GM12801 (cell line): ENCODE measurements around the gene NUP210.

Source experiments
- TF ChIP-seq, protein P1 (sequence below): IDR thresholded peaks from one replicate; pipeline ENCODE4 v1.5.1; 2011; ENCODE audit warnings: control low read depth; ENCODE audit not compliant: insufficient read length; ENCODE audit errors: extremely low read depth

The NUP210 gene

DNA sequence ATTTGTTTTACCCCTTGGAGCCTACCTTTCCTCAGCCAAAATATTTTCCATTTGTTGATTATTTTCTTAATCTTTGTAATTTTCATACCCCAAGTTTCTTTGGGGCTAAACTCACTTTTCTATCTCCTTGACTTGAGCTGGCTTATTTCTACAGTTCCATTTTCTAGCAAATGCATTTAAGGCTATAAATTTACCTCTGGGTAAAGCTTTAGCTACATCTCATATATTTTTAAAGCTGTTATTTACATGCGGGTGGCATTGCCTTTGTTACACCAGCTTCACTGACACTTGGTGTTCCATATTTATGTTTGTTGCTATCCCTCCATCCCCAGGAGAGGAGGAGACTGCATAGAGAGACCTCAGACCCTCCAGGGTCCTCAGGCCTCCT is 136.3 kb downstream of the NUP210 start:
- TF ChIP-seq, protein P1, sequence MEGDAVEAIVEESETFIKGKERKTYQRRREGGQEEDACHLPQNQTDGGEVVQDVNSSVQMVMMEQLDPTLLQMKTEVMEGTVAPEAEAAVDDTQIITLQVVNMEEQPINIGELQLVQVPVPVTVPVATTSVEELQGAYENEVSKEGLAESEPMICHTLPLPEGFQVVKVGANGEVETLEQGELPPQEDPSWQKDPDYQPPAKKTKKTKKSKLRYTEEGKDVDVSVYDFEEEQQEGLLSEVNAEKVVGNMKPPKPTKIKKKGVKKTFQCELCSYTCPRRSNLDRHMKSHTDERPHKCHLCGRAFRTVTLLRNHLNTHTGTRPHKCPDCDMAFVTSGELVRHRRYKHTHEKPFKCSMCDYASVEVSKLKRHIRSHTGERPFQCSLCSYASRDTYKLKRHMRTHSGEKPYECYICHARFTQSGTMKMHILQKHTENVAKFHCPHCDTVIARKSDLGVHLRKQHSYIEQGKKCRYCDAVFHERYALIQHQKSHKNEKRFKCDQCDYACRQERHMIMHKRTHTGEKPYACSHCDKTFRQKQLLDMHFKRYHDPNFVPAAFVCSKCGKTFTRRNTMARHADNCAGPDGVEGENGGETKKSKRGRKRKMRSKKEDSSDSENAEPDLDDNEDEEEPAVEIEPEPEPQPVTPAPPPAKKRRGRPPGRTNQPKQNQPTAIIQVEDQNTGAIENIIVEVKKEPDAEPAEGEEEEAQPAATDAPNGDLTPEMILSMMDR = no peak

DNA sequence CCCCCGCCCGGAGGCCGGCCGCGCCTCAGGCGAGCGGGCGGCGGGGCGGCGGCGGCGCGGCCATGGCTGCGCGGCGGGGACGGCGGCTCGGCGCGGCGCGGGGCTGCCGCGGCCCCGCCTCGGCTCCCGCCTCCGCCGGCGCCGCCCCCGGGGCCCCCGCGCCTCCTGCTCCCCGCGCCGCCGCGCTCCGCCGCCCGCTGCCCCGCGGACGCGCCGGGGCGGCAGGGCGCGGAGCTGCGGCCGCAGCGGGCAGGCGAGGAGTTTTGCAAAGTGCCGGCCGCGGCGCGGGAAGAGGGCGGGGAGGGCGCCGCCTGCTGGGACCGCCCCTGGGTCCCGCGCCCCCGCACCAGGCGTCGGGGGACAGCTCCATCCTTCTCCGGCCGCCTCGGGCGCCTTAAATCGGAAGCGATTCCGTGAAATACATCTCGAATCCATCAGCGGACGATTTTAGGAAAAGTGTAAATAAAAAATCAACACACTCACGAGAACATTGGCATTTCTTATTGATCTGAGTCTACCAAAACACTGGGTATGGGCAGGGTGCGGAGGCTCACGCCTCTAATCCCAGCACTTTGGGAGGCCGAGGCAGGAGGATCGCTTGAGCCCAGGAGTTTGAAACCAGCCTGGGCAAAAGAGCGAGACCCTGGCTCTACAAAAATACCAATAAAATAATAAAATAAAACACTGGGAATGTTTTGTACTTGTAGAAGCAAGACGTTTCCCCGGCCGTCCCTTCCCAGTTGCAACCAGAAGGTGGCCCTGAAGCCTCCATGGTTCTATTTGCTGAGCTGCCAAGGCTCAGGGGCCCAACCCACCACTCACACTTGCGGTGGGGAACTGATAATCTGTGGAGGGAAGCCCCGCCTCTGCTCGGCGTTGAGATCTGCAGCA is 136.9 kb downstream of the NUP210 start:
- TF ChIP-seq, protein P1 = no peak

DNA sequence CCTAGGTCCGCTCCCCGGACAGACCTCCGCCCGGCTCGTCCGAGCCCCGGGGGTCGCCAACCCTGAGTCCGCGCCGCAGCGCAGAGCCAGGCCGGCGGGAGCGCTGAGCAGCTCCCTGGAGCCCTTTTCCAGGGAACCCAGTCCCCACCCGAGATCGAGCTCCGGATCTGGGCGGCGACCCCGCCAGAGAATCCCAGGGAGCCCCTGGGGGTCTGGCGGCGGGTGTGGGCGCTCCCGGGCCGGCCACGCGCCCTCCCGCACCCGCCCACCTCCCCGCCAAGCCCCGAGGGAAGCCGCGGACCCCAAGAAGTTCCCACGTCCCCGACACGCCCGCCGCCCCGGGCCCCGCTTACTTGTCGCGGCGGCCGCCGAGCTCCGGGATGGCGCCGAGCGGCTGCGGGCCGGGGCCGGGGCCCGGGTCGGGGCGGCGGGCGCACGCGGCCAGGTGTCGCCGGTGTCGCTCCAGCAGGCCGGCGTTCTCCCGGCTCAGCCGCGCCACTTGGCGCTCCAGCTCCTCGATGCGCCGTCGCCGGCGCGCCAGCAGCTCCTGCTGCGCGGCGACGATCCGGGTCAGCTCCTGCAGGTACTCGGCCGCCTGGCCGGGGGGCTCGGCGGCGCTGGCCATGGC is 137.7 kb downstream of the NUP210 start:
- TF ChIP-seq, protein P1 = no peak

DNA sequence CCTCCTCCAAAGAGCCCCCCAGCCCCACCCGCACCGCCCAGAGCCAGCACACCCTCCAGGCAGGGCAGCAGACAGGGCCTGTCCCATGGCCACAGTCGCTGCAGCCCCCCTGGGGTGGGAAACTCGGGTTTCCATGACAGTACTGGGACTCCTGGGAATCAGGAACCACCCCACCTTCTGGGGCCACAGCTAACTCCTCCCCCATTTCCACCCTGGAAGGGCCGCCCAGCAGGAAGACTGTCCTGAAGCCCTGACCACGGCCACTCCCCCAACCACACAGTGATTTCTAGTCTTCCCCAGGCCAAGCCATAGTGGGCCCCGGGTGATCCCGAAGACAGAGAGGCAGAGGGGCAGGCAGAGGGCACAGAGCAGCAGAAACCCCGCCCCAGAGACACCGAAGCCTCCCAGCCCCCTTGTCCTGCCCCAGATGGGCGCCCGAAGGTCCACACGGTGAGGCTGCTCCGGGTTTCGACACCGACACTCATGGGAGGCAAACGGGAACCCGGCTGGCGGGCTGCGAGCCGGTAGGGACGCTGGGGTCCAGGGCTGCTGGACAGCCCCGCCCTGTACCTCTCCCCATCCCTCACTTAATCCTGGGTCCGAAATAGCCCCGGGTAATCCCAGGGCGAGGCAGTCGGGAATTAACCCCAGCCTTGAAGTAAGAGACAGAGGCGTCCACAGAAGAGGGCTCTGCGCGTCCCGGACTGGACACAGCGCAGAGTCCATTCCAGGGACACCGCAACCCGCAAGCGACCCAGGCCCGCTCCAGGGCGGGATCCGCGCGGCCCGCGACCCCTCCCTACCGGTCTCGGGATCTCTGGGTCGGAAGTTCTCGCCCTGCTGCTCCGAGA is 138.4 kb downstream of the NUP210 start:
- TF ChIP-seq, protein P1 = no peak

DNA sequence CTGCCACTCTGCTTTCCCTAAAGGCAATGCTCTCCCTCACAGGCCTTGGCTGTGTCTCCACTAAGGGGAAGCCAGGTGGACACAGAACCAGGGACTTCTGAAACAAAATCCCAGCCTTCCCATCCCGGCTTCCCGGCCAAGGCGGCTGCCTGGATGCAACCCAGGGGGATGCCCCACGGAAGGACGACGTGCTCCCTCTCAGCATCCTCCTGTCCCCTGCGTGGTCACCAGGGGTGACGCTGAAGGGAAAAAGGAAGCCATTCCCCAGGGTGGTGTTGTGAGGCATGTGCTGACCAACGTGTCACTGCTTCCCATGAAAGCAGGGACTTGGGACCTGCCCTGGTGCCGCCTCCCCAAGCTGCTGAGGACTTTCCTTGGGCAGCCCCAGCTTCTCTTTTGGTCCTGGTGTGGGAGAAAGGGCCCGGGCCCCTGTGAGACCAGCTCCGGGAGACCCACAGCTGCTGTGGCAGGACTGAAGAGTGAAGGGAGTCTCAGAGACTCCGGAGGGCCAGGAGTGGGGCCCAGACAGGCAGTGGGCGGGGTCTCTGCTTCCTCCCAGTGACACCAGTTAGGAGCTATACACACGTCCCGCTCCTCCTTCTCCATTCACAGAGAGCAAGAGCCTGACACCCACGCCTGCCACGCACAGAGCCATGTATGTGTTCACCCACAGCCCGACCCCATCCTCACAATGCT is 139.2 kb downstream of the NUP210 start:
- TF ChIP-seq, protein P1 = no peak

DNA sequence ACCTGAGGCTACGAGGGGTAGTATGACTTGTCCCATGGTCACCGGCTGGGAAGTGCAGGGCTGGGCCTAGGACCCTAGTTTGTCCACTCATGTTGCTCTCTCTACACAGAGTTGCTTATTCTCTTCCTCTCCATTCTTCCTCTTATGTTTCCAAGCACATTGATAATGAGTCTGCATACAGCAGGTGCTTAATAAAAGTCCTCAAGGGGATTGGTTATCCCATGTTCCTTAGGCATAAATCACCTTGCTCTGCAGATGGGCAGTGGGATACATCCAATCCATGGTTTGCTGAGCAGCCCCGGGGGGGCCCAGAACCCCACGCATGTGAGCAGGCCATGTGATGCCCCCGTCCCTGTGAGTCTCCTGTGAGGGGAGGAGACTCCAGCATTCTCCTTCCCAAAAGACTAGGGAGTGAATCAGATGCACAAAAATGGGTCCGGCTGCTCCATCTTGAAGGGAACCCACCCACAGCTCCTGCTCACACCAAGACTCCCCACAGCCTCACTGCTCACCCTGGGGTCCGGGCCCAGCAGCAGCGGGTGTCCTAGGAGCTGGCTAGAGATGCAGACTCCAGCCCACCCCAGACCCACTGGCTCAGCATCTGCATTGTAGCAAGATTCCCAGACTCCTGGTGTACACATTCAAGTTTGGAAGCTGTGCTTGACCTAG is 139.9 kb downstream of the NUP210 start:
- TF ChIP-seq, protein P1 = no peak
